Suprapubic skin (tissue), 4 donors: ENCODE data around the gene KRTAP10-5. TPM values are rescaled to one million over a fixed set of nuclear protein-coding genes. Genes with fewer than 3 reads are reported as not detected.
A peak's percentile ranks its signal among the peaks of the same experiment; 100 is the strongest.

Source experiments
- DNase-seq, 2 donors: peaks; one replicate each; pipeline ENCODE4 v3.0.0-alpha.2; 2019; ENCODE audit warnings: low spot score in 2 of 2
- H3K27ac ChIP-seq: fragments of 200-600 bp; sonication (generic); one replicate; pipeline ENCODE4 v1.5.1; 2019
- H3K27me3 ChIP-seq: fragments of 200-600 bp; sonication (generic); one replicate; pipeline ENCODE4 v1.5.1; 2019
- H3K36me3 ChIP-seq: fragments of 200-600 bp; sonication (generic); one replicate; pipeline ENCODE4 v1.5.1; 2019
- H3K4me1 ChIP-seq: fragments of 200-600 bp; sonication (generic); one replicate; pipeline ENCODE4 v1.5.1; 2019
- H3K4me3 ChIP-seq: fragments of 200-600 bp; sonication (generic); one replicate; pipeline ENCODE4 v1.5.1; 2019; ENCODE audit warnings: mild to moderate bottlenecking
- H3K9me3 ChIP-seq: fragments of 200-600 bp; sonication (generic); one replicate; pipeline ENCODE4 v1.5.1; 2019
- EP300 ChIP-seq: sonication (generic); formaldehyde crosslinking; IDR thresholded peaks from one replicate; pipeline ENCODE4 v1.6.1; 2017; ENCODE audit warnings: antibody characterized with exemption
- POLR2A ChIP-seq, 2 donors: fragments of 450-650 bp; IDR thresholded peaks; one replicate each; pipeline ENCODE4 v1.6.1; 2017; ENCODE audit warnings: antibody characterized with exemption in 2 of 2, mild to moderate bottlenecking in 2 of 2, moderate library complexity in 2 of 2
- POLR2AphosphoS5 ChIP-seq, 3 donors: sonication (generic); formaldehyde crosslinking; IDR thresholded peaks; one replicate each; pipeline ENCODE4 v1.6.1; 2017; ENCODE audit warnings: antibody characterized with exemption in 3 of 3
- WGBS: methylation state at CpG from one replicate; pipeline ENCODE4 v1.1.5; 2018; 5-methylcytosine and 5-hydroxymethylcytosine counted together
- total RNA-seq, 4 donors: library from RNA; depleted of rRNA; stranded (reverse); fragments of >200 nt; gene quantifications; one replicate each; pipeline ENCODE4 v1.1.0, GENCODE V29; 2016
- TF ChIP-seq, protein P1 (sequence below), 2 donors: fragments of 200-600 bp in 1 of 2; fragments of 450-650 bp in 1 of 2; sonication (generic) in 1 of 2; IDR thresholded peaks; one replicate each; pipeline ENCODE4 v1.5.1; 2016 to 2019; ENCODE audit warnings: antibody characterized with exemption in 2 of 2, mild to moderate bottlenecking in 1 of 2, moderate library complexity in 1 of 2

KRTAP10-5 gene
- total RNA-seq, 4 donors from 2014 or later = 0.76 to 11.1 (median 1.7) TPM; not detected in 1

GRCh38 chr21:44581158-44581557, 754 bp upstream of the KRTAP10-5 start:
- no peak for TF ChIP-seq POLR2A (IDR thresholded peaks at IDR 0.05)
- no peak for TF ChIP-seq POLR2AphosphoS5 (IDR thresholded peaks at IDR 0.05)
- TF ChIP-seq EP300 = no peak
- TF ChIP-seq, protein P1, sequence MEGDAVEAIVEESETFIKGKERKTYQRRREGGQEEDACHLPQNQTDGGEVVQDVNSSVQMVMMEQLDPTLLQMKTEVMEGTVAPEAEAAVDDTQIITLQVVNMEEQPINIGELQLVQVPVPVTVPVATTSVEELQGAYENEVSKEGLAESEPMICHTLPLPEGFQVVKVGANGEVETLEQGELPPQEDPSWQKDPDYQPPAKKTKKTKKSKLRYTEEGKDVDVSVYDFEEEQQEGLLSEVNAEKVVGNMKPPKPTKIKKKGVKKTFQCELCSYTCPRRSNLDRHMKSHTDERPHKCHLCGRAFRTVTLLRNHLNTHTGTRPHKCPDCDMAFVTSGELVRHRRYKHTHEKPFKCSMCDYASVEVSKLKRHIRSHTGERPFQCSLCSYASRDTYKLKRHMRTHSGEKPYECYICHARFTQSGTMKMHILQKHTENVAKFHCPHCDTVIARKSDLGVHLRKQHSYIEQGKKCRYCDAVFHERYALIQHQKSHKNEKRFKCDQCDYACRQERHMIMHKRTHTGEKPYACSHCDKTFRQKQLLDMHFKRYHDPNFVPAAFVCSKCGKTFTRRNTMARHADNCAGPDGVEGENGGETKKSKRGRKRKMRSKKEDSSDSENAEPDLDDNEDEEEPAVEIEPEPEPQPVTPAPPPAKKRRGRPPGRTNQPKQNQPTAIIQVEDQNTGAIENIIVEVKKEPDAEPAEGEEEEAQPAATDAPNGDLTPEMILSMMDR (IDR thresholded peaks at IDR 0.05) = no peak
- Histone ChIP-seq H3K36me3 (no peaks in the 10 kb centered on the region), H3K9me3 (no peaks in the 10 kb centered on the region), H3K27me3 (peaks cover 26% of the 10 kb centered on the region), H3K4me1 (peaks cover 4% of the 10 kb centered on the region), H3K4me3 (no peak overlapping the region), H3K27ac (no peak overlapping the region)
- WGBS = 91% methylated on average over 3 of the region's 3 CpGs
- no peak for DNase-seq

DNA sequence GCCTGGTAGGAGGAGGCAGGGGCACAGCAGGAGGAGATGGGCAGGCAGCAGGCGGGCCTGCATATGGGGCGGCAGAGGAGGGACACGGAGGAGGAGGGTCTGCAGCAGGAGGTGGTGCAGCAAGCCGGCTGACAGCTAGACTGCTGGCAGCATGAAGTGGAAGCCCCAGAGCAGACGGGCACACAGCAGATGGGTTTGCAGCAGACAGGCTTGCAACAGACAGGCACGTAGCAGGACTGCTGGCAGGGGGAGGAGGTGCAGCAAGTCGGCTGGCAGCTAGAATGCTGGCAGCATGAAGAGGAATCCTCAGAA, 615 bp downstream of the KRTAP10-5 start:
- 79% methylated on average over 7 of the region's 7 CpGs for WGBS
- TF ChIP-seq POLR2AphosphoS5 (IDR thresholded peaks at IDR 0.05) (no peak), POLR2A (IDR thresholded peaks at IDR 0.05) (no peak)
- TF ChIP-seq, protein P1 (IDR thresholded peaks at IDR 0.05) = no peak

GRCh38 chr21:44579056-44579832, 1.2 kb downstream of the KRTAP10-5 start:
- H3K9me3 ChIP-seq = no peaks in the 10 kb centered on the region
- no peak overlapping the region for H3K27ac ChIP-seq
- H3K36me3 ChIP-seq = no peaks in the 10 kb centered on the region
- DNase-seq = peak in 1 of 2 donors; percentile 55
- 88% methylated on average over 15 of the region's 22 CpGs for WGBS
- no peak overlapping the region for H3K4me3 ChIP-seq
- H3K4me1 ChIP-seq = peaks cover 7% of the 10 kb centered on the region
- TF ChIP-seq POLR2A (IDR thresholded peaks at IDR 0.05) (no peak), EP300 (no peak), POLR2AphosphoS5 (IDR thresholded peaks at IDR 0.05) (no peak)
- TF ChIP-seq, protein P1 (IDR thresholded peaks at IDR 0.05) = no peak
- H3K27me3 ChIP-seq = peaks cover 18% of the 10 kb centered on the region

More for the DNA sequence above, 615 bp downstream of the KRTAP10-5 start:
- H3K27me3 ChIP-seq = peaks cover 15% of the 10 kb centered on the region
- peak in 1 of 2 donors; percentile 61 for DNase-seq
- H3K4me1 ChIP-seq = peaks cover 4% of the 10 kb centered on the region
- no peak overlapping the region for H3K4me3 ChIP-seq
- no peaks in the 10 kb centered on the region for H3K36me3 ChIP-seq
- no peak overlapping the region for H3K27ac ChIP-seq
- no peaks in the 10 kb centered on the region for H3K9me3 ChIP-seq

DNA sequence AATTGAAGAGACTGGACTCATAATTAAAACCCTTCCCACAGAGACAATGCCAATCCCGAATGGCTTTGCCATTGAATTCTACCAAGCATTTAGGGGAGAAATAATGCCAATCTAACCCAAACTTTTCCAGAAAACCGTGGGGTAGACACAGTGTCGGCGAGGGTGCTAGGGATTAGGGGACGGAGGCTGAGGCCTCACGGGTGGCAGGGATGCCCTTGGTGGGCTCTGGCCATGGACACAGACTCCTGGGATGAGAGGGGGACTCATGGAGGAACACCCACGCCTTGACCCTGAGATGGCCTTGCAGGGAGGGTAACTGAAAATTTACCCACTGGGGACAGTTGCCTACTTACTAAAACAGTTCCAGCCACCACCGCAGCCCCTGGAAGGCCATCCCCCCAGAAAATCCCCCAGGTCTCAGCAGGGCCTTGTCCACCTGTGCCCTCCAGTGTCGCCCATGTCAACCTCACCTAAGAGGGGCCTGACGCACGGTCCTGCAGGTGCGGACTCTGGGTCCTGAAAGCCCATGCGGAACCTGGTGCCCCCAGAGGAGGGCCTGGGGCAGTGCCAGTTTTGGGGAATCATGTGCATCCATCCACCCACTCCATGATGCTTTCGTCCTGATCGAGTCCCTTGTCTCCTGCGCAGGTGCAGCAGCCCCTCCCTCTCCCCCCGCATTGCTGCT, 1.9 kb downstream of the KRTAP10-5 start:
- WGBS = 97% methylated on average over 10 of the region's 17 CpGs
- peak in 1 of 2 donors; percentile 65 for DNase-seq
- TF ChIP-seq POLR2A (IDR thresholded peaks at IDR 0.05) = no peak
- no peak for TF ChIP-seq EP300
- no peak for TF ChIP-seq POLR2AphosphoS5 (IDR thresholded peaks at IDR 0.05)
- TF ChIP-seq, protein P1 (IDR thresholded peaks at IDR 0.05) = no peak

DNA sequence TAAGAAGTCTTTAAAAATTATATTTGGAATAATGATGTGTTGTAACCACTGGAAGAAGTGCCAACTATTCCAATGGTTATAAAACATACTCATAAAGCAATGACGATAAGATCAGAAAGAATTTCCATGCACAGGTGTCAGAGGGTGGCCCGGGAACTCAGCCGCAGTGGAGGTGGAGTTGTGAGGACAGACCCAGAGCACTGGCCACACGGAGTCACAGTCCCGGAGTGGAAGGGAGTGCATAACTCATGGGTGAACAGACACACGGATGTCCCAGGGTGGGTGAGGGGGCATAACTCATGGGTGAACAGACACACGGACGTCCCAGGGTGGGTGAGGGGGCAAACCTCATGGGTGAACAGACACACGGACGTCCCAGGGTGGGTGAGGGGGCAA, 4.4 kb downstream of the KRTAP10-5 start:
- Histone ChIP-seq H3K36me3 (no peaks in the 10 kb centered on the region), H3K27me3 (peaks cover 18% of the 10 kb centered on the region), H3K27ac (no peak overlapping the region), H3K4me1 (peaks cover 8% of the 10 kb centered on the region), H3K4me3 (no peak overlapping the region), H3K9me3 (no peaks in the 10 kb centered on the region)
- TF ChIP-seq EP300 (no peak), POLR2A (IDR thresholded peaks at IDR 0.05) (no peak), POLR2AphosphoS5 (IDR thresholded peaks at IDR 0.05) (no peak)
- TF ChIP-seq, protein P1 (IDR thresholded peaks at IDR 0.05) = no peak
- WGBS = 82% methylated on average over 10 of the region's 10 CpGs
- DNase-seq = peak in 1 of 2 donors; percentile 58

More for the DNA sequence above, 1.9 kb downstream of the KRTAP10-5 start:
- Histone ChIP-seq H3K27ac (no peak overlapping the region), H3K4me3 (no peak overlapping the region), H3K36me3 (no peaks in the 10 kb centered on the region), H3K4me1 (peaks cover 8% of the 10 kb centered on the region), H3K27me3 (peaks cover 13% of the 10 kb centered on the region), H3K9me3 (no peaks in the 10 kb centered on the region)
